T-cell (primary cell): ENCODE results near the gene ATG9B. TPM values are rescaled to one million over a fixed set of nuclear protein-coding genes. Genes with fewer than 3 reads are reported as not detected.
A peak's percentile ranks its signal among the peaks of the same experiment; 100 is the strongest.
"Not testable (repeated sequence)": the region's sequence is repeated elsewhere in the genome, so short reads cannot be mapped to it uniquely, and the experiment has no call there.

ENCODE experiments used
- ATAC-seq, 4 experiments: fragments of 200-7000 bp in 3 of 4; fragments of 150-1000 bp in 1 of 4; cut with Tn5 transposase; replicated peaks in 1 of 4; 1 replicate in 3 of 4; 2 replicates in 1 of 4; pipeline ENCODE4 v1.10.0; 2021; ENCODE audit warnings: moderate library complexity in 3 of 4, mild to moderate bottlenecking in 2 of 4, moderate number of reproducible peaks in 1 of 4
- CTCF ChIA-PET, 2 donors: fragments of 300-600 bp; sonication (Branson Sonifier 250); formaldehyde crosslinking; loops; one replicate each; lab custom pipeline; 2022; ENCODE audit warnings: antibody characterized with exemption in 2 of 2; lab: Charles Lee
- POLR2A ChIA-PET, 2 donors: fragments of 300-600 bp; sonication (Branson Sonifier 250); formaldehyde crosslinking; loops; one replicate each; lab custom pipeline; 2022; ENCODE audit warnings: antibody characterized with exemption in 2 of 2; lab: Charles Lee
- DNase-seq, 35 experiments: peaks; one replicate each; pipeline versions ENCODE4 v3.0.0 to v3.0.0-alpha.2; 2013 to 2023
- H3K27ac ChIP-seq: one replicate; pipeline ENCODE4 v1.5.1; 2013; ENCODE audit warnings: low read length
- H3K27me3 ChIP-seq, 2 experiments: replicated peaks in 1 of 2; 1 replicate in 1 of 2; 2 replicates in 1 of 2; pipeline versions ENCODE4 v1.6.1 to v1.7.0; 2013; ENCODE audit warnings: low read length in 1 of 2, mixed read lengths in 1 of 2; ENCODE audit not compliant: control insufficient read depth in 2 of 2, insufficient read depth in 2 of 2; ENCODE audit errors: extremely low read depth in 1 of 2
- H3K36me3 ChIP-seq, 2 donors: 1 replicate in 1 of 2; 2 replicates in 1 of 2; pipeline versions ENCODE4 v1.6.1 to v1.7.0; 2013; ENCODE audit warnings: low read length in 1 of 2; ENCODE audit not compliant: control insufficient read depth in 2 of 2, insufficient read depth in 1 of 2; ENCODE audit errors: extremely low read depth in 1 of 2
- H3K4me1 ChIP-seq, 2 experiments: 1 replicate in 1 of 2; 2 replicates in 1 of 2; pipeline versions ENCODE4 v1.6.1 to v1.7.0; 2013; ENCODE audit warnings: low read length in 2 of 2, mixed read lengths in 1 of 2; ENCODE audit not compliant: insufficient read depth in 2 of 2, control insufficient read depth in 1 of 2; ENCODE audit errors: extremely low read depth in 1 of 2
- H3K4me3 ChIP-seq, 2 donors: 1 replicate in 1 of 2; 2 replicates in 1 of 2; pipeline versions ENCODE4 v1.5.1 to v1.7.0; 2013; ENCODE audit warnings: mild to moderate bottlenecking in 2 of 2, low read length in 1 of 2, moderate library complexity in 1 of 2; ENCODE audit not compliant: control insufficient read depth in 1 of 2; ENCODE audit errors: extremely low read depth in 1 of 2
- H3K9me3 ChIP-seq: 2 replicates; pipeline ENCODE4 v1.7.0; 2013
- H3K27ac Mint-ChIP-seq, 2 donors: one replicate each; pipeline ENCODE4 v1.8.0; 2020 to 2021; ENCODE audit warnings: mild to moderate bottlenecking in 2 of 2, mixed read lengths in 2 of 2
- H3K27me3 Mint-ChIP-seq, 2 donors: one replicate each; pipeline ENCODE4 v1.8.0; 2021 to 2022; ENCODE audit warnings: mixed read lengths in 2 of 2
- H3K36me3 Mint-ChIP-seq: one replicate; pipeline ENCODE4 v1.8.0; 2021; ENCODE audit warnings: mixed read lengths
- H3K4me1 Mint-ChIP-seq, 3 donors: one replicate each; pipeline ENCODE4 v1.8.0; 2020 to 2022; ENCODE audit warnings: mixed read lengths in 3 of 3, mild to moderate bottlenecking in 1 of 3
- H3K4me3 Mint-ChIP-seq, 3 donors: one replicate each; pipeline ENCODE4 v1.8.0; 2020 to 2022; ENCODE audit warnings: mild to moderate bottlenecking in 3 of 3, mixed read lengths in 3 of 3, moderate library complexity in 3 of 3
- H3K9me3 Mint-ChIP-seq, 3 donors: one replicate each; pipeline ENCODE4 v1.8.0; 2020 to 2022; ENCODE audit warnings: mixed read lengths in 3 of 3
- WGBS: methylation state at CpG from one replicate; pipeline ENCODE4 v1.1.5; 2013; ENCODE audit warnings: missing lambda C conversion rate; ENCODE audit not compliant: insufficient coverage; 5-methylcytosine and 5-hydroxymethylcytosine counted together
- total RNA-seq, 35 experiments: library from RNA in 6 of 35; stranded (reverse) in 6 of 35; fragments of 120-200 nt in 1 of 35; gene quantifications; one replicate each; pipeline versions ENCODE4 v1.2.1 to v1.2.4 and lab custom pipeline; 2013 to 2026

The ATG9B gene
- total RNA-seq, 5 donors from 2014 or later (not counting 1 experiment from before 2014, with no cell fraction given): 24.0 to 37.0 (median 31.8) TPM

- ATAC-seq (no peak), DNase-seq (peak in 1 of 35 experiments; percentile 54)
- H3K27me3 Mint-ChIP-seq: peaks cover 0 to 2% of the 10 kb centered on the region in 2 donors
- H3K36me3 ChIP-seq: no peaks in the 10 kb centered on the region
- POLR2A ChIA-PET: interaction anchor here in 1 of 2 donors (1.1 kb wide), 1 partner anchor 15 kb away, joined by 11 read pairs; the partner anchor contains the start of gene ABCB8
- H3K36me3 Mint-ChIP-seq: peaks cover 10% of the 10 kb centered on the region
- no peaks in the 10 kb centered on the region for H3K9me3 ChIP-seq
- CTCF ChIA-PET: interaction anchor here in 1 of 2 donors (1.1 kb wide), 1 partner anchor 15 kb away, joined by 19 read pairs; the partner anchor contains the start of gene ABCB8
- H3K27ac Mint-ChIP-seq: peak overlapping the region; percentile 91 to 95
- peaks cover 0 to 10% of the 10 kb centered on the region in 2 experiments for H3K27me3 ChIP-seq
- H3K27ac ChIP-seq: peak overlapping the region; percentile 95
- peak overlapping the region in 1 of 2 donors; percentile 30 for H3K4me3 ChIP-seq
- H3K9me3 Mint-ChIP-seq: no peaks in the 10 kb centered on the region
- 73% methylated on average over 20 of the region's 23 CpGs for WGBS
- peaks cover 50 to 98% of the 10 kb centered on the region in 2 experiments for H3K4me1 ChIP-seq
- peak overlapping the region; percentile 58 to 84 (median 71) for H3K4me3 Mint-ChIP-seq
- peaks cover 76 to 92% (median 80%) of the 10 kb centered on the region in 3 donors for H3K4me1 Mint-ChIP-seq
Measured at GRCh38 chr7:151012911-151013347, 11.4 kb downstream of the ATG9B start.

DNA sequence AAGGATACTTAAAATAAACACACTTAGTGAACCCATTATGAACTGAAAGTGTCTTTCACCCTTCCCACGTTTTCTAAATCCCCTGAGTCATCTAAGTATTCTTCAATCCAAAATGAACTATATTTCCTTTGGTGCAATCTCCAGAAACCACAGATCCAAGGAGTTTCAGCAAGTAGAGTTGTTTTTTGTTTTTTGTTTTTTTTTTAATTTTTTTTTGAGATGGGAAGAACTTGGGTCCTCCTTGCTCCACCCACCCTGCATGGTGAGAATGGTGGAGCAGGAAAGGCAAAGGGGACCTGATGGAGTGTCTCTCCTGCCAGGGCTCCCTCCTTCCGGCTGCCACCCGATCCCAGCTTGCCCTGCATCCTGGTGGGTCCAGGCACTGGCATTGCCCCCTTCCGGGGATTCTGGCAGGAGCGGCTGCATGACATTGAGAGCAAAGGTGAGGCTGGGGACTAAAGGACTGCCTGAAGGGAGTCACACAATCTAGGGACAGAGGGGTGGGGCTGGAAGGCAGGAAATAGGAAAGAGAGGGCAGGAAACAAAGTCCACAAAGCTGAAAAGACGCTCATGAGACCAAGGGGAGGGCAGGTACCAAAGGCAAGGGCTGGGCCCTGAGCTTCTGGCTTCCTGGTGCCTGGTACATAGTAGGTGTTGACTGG lies 12.1 kb downstream of the ATG9B start:
- Mint-ChIP-seq H3K27ac (peak overlapping the region; percentile 91 to 95), H3K4me1 (peaks cover 76 to 92% (median 80%) of the 10 kb centered on the region in 3 donors), H3K9me3 (no peaks in the 10 kb centered on the region), H3K36me3 (peaks cover 10% of the 10 kb centered on the region), H3K4me3 (peak overlapping the region; percentile 58 to 84 (median 71)), H3K27me3 (peaks cover 0 to 2% of the 10 kb centered on the region in 2 donors)
- H3K27me3 ChIP-seq: peaks cover 0 to 7% of the 10 kb centered on the region in 2 experiments
- ATAC-seq: no peak
- H3K4me3 ChIP-seq: no peak overlapping the region
- H3K36me3 ChIP-seq: no peaks in the 10 kb centered on the region
- peak overlapping the region; percentile 95 for H3K27ac ChIP-seq
- no peak for DNase-seq
- H3K4me1 ChIP-seq: peaks cover 51 to 98% of the 10 kb centered on the region in 2 experiments
- POLR2A ChIA-PET: interaction anchor here in 1 of 2 donors (1.8 kb wide), 1 partner anchor 16 kb away, joined by 4 read pairs; the partner anchor contains the start of gene ABCB8
- CTCF ChIA-PET: interaction anchor here (0.5 to 1.7 kb wide), 2 partner anchors 49 to 97 kb away, joined by 4 to 6 read pairs; no protein-coding TSS in a partner anchor
- H3K9me3 ChIP-seq: no peaks in the 10 kb centered on the region
- 84% methylated on average over 5 of the region's 6 CpGs for WGBS

DNA sequence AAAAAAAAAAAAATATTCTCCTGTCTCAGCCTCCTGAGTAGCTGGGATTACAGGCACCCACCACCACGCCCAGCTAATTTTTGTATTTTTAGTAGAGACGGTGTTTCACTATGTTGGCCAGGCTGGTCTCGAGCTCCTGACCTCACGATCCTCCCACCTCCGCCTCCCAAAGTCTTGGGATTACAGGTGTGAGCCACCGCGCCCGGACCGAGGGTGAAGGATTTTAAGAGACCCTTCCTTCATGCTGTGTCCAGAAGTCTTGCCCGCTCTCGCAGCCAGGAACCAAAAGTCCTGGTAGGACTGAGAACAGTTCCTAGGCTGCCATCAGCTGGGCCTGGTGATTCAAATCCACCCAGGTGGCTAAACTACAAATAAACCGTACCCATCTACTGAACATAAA lies 12.7 kb downstream of the ATG9B start:
- Histone ChIP-seq H3K4me1 (peaks cover 51 to 98% of the 10 kb centered on the region in 2 experiments), H3K27ac (peak overlapping the region; percentile 95)
- H3K4me3 ChIP-seq, H3K36me3 ChIP-seq, H3K27me3 Mint-ChIP-seq, H3K9me3 Mint-ChIP-seq, ATAC-seq, DNase-seq, H3K36me3 Mint-ChIP-seq, H3K9me3 ChIP-seq, H3K27me3 ChIP-seq: not testable (repeated sequence)
- H3K4me1 Mint-ChIP-seq: peaks cover 76 to 90% (median 79%) of the 10 kb centered on the region in 3 donors
- ChIA-PET CTCF (interaction anchor here in 1 of 2 donors (1.7 kb wide), 1 partner anchor 49 kb away, joined by 6 read pairs; no protein-coding TSS in a partner anchor), POLR2A (interaction anchor here in 1 of 2 donors (1.8 kb wide), 1 partner anchor 17 kb away, joined by 4 read pairs; the partner anchor contains the start of gene ABCB8)
- peak overlapping the region; percentile 91 to 95 for H3K27ac Mint-ChIP-seq
- WGBS: 98% methylated on average over 8 of the region's 12 CpGs
- H3K4me3 Mint-ChIP-seq: peak overlapping the region in 2 of 3 donors; percentile 60 to 84

GRCh38 chr7:151011097-151011409 lies 13.2 kb downstream of the ATG9B start:
- peaks cover 0 to 7% of the 10 kb centered on the region in 2 experiments for H3K27me3 ChIP-seq
- Mint-ChIP-seq H3K4me3 (peak overlapping the region in 2 of 3 donors; percentile 51 to 76), H3K4me1 (peaks cover 75 to 88% (median 76%) of the 10 kb centered on the region in 3 donors), H3K9me3 (no peaks in the 10 kb centered on the region), H3K27me3 (peaks cover 0 to 2% of the 10 kb centered on the region in 2 donors), H3K36me3 (peaks cover 10% of the 10 kb centered on the region), H3K27ac (peak overlapping the region; percentile 88)
- ATAC-seq (no peak), DNase-seq (peak in 1 of 35 experiments; percentile 37)
- ChIA-PET CTCF (interaction anchor here (0.5 to 1.7 kb wide), 6 partner anchors 8 to 1164 kb away, joined by 3 to 6 read pairs (median 4); partner anchors contain the start of gene ABCB8 (in 1 of the 2)), POLR2A (interaction anchor here in 1 of 2 donors (1.8 kb wide), 1 partner anchor 17 kb away, joined by 4 read pairs; the partner anchor contains the start of gene ABCB8)
- H3K4me3 ChIP-seq: no peak overlapping the region
- peaks cover 51 to 95% of the 10 kb centered on the region in 2 experiments for H3K4me1 ChIP-seq
- H3K27ac ChIP-seq: peak overlapping the region; percentile 85
- WGBS: 43% methylated on average over 1 of the region's 1 CpG
- no peaks in the 10 kb centered on the region for H3K36me3 ChIP-seq
- no peaks in the 10 kb centered on the region for H3K9me3 ChIP-seq

DNA sequence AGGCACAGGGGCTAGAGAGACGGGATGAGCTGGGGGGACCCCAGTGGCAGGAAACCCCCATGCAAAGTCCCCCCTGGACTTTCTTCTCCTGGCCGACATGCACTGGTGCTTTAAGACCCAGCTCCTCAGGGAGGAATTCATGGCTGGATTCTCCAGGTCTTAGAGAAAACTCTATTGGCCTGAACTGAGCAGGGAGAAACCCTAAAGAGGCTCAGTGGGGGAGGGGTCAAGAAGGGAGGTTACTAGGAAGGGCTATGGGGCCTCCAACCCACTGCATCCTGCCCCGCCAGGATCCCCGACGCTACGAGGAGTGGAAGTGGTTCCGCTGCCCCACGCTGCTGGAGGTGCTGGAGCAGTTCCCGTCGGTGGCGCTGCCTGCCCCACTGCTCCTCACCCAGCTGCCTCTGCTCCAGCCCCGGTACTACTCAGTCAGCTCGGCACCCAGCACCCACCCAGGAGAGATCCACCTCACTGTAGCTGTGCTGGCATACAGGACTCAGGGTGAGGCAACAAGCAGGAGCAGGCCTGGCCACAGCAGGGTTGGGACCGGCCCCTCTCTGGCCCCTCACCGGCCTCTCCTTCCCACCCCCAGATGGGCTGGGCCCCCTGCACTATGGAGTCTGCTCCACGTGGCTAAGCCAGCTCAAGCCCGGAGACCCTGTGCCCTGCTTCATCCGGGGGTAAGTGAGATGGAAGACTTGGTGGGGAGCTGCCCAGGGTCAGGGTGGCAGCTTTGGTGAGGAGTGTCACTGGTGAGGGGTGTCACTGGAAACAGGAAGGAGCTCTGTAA lies 13.8 kb downstream of the ATG9B start:
- Histone ChIP-seq H3K27me3 (peaks cover 0 to 3% of the 10 kb centered on the region in 2 experiments), H3K9me3 (no peaks in the 10 kb centered on the region), H3K4me1 (peaks cover 48 to 90% of the 10 kb centered on the region in 2 experiments), H3K27ac (peak overlapping the region; percentile 85), H3K36me3 (no peaks in the 10 kb centered on the region), H3K4me3 (peak overlapping the region in 1 of 2 donors; percentile 29)
- ATAC-seq (peak; percentile 7 to 14 (median 10)), DNase-seq (peak in 17 of 35 experiments; percentile 23 to 59 (median 40))
- 22% methylated on average over 13 of the region's 18 CpGs for WGBS
- Mint-ChIP-seq H3K36me3 (peaks cover 9% of the 10 kb centered on the region), H3K4me1 (peaks cover 71 to 87% (median 71%) of the 10 kb centered on the region in 3 donors), H3K4me3 (peak overlapping the region; percentile 13 to 76 (median 51)), H3K27me3 (peaks cover 0 to 2% of the 10 kb centered on the region in 2 donors), H3K9me3 (no peaks in the 10 kb centered on the region), H3K27ac (peak overlapping the region; percentile 88)
- ChIA-PET POLR2A (interaction anchor here in 1 of 2 donors (1.8 kb wide), 1 partner anchor 18 kb away, joined by 4 read pairs; the partner anchor contains the start of gene ABCB8), CTCF (interaction anchor here (0.5 to 1.7 kb wide), 7 partner anchors 9 to 1164 kb away, joined by 3 to 6 read pairs (median 3); partner anchors contain the start of gene ABCB8 (in 1 of the 2))
